ENCODE data around the gene ZNF394. TPM values are rescaled to one million over a fixed set of nuclear protein-coding genes. Genes with fewer than 3 reads are reported as not detected.

Gene ZNF394
- total RNA-seq, 1 experiment from 2014 or later: 24.2 TPM

- no peak overlapping the region for H3K4ac ChIP-seq (ENCODE audit: low read depth, low read length)
- no peak overlapping the region for H2BK5ac ChIP-seq (ENCODE audit: insufficient read length, low read length)
- H4K8ac ChIP-seq (replicated peaks; ENCODE audit: insufficient read length, low read depth, low read length): no peak overlapping the region
- peaks cover 6% of the 10 kb centered on the region for H3K23me2 ChIP-seq (ENCODE audit: insufficient read length, low read depth, low read length, poor library complexity, severe bottlenecking)
- H3K27ac Mint-ChIP-seq: no peak overlapping the region
- no peak overlapping the region for H2BK120ac ChIP-seq (ENCODE audit: low read depth, low read length, poor library complexity, severe bottlenecking)
- H3K27me3 Mint-ChIP-seq (ENCODE audit: low read depth): no peaks in the 10 kb centered on the region; the same call in none of the 2 replicates
- H4K20me1 ChIP-seq (ENCODE audit: control insufficient read depth, insufficient read depth, insufficient read length): no peaks in the 10 kb centered on the region
- no peak overlapping the region for H3K18ac ChIP-seq (ENCODE audit: insufficient read length, low read depth, low read length)
- no peak overlapping the region for H3K27ac ChIP-seq (ENCODE audit: insufficient read length, low read depth, low read length)
- peaks cover 42 to 78% (median 62%) of the 10 kb centered on the region in 3 experiments for H3K36me3 Mint-ChIP-seq (ENCODE audit: insufficient read depth in 1 of 3, low read depth in 3 of 3)
- H2BK20ac ChIP-seq (ENCODE audit: low read depth, low read length, poor library complexity, severe bottlenecking): no peak overlapping the region
- H2AK5ac ChIP-seq (ENCODE audit: insufficient read length, low read length): no peak overlapping the region
- H2BK12ac ChIP-seq (ENCODE audit: insufficient read length, low read depth, low read length): no peak overlapping the region
- no peak overlapping the region for H4K5ac ChIP-seq (ENCODE audit: insufficient read length, low read depth, low read length)
- H3K23ac ChIP-seq (ENCODE audit: insufficient read length, low read depth, low read length): no peak overlapping the region
- H3K79me2 ChIP-seq (ENCODE audit: insufficient read depth, low read length): peaks cover 21% of the 10 kb centered on the region; the same call in 1 of the 2 replicates
- no peak overlapping the region for H4K91ac ChIP-seq (ENCODE audit: insufficient read length, low read depth, low read length)
- no peak overlapping the region for H2AFZ ChIP-seq (ENCODE audit: low read length)
- no CpG with 5 or more reads among the region's 2 CpGs for WGBS (ENCODE audit: extremely low coverage, insufficient read length, low lambda C conversion rate)
- no peak overlapping the region for H3K56ac ChIP-seq (ENCODE audit: insufficient read length, low read depth, low read length)
- H3K4me2 ChIP-seq (ENCODE audit: insufficient read depth, insufficient read length, low read length): no peak overlapping the region
- TF ChIP-seq CTCF (conservative IDR thresholded peaks at IDR 0.05): peak; percentile 26; the same call in 2 of the 3 replicates
- 0 out of 5 replicates have a peak, but pooled peaks cover 2 to 3% of the 10 kb centered on the region in 2 experiments for H3K9me3 Mint-ChIP-seq
- peaks cover 11% of the 10 kb centered on the region for H3K79me1 ChIP-seq (ENCODE audit: insufficient read depth, low read depth, low read length, poor library complexity, severe bottlenecking)
- no peaks in the 10 kb centered on the region for H3K4me1 ChIP-seq (ENCODE audit: insufficient read depth, low read length)
- H3K4me1 Mint-ChIP-seq: peaks cover 8 to 9% of the 10 kb centered on the region in 2 experiments
- no peak for DNase-seq
- no peak overlapping the region for H3K14ac ChIP-seq (ENCODE audit: insufficient read depth, low read length)
- H3K4me3 Mint-ChIP-seq: no peak overlapping the region
- H2BK15ac ChIP-seq (ENCODE audit: low read depth, low read length): no peak overlapping the region
- no peak overlapping the region for H3T11ph ChIP-seq (ENCODE audit: low read length)
- H3K27me3 ChIP-seq (ENCODE audit: insufficient read depth, low read length): no peaks in the 10 kb centered on the region
- H3K9ac ChIP-seq (ENCODE audit: extremely low read depth, insufficient read length, low read length): no peak overlapping the region
- H3K9me3 ChIP-seq (ENCODE audit: control insufficient read depth, low read depth, low read length): no peaks in the 10 kb centered on the region
Measured at GRCh38 chr7:99461221-99461620, 38.9 kb downstream of the ZNF394 start.

Measured in H9 (cell line).